Gastroesophageal sphincter (tissue), 3 donors: ENCODE data around the gene NR2C2.

ENCODE experiments used
- CTCF ChIP-seq, 4 experiments: fragments of 200-600 bp in 2 of 4; fragments of 450-650 bp in 2 of 4; sonication (generic) in 1 of 4; IDR thresholded peaks; one replicate each; pipeline ENCODE4 v1.5.1; 2017 to 2019; ENCODE audit warnings: antibody characterized with exemption in 4 of 4, mild to moderate bottlenecking in 2 of 4, moderate library complexity in 2 of 4
- EP300 ChIP-seq: sonication (generic); formaldehyde crosslinking; IDR thresholded peaks from one replicate; pipeline ENCODE4 v1.6.1; 2017; ENCODE audit warnings: antibody characterized with exemption, mild to moderate bottlenecking
- POLR2A ChIP-seq, 2 donors: fragments of 450-650 bp; IDR thresholded peaks; one replicate each; pipeline ENCODE4 v1.6.1; 2017; ENCODE audit warnings: antibody characterized with exemption in 2 of 2, mild to moderate bottlenecking in 2 of 2, moderate library complexity in 1 of 2
- POLR2AphosphoS5 ChIP-seq: sonication (generic); formaldehyde crosslinking; IDR thresholded peaks from one replicate; pipeline ENCODE4 v1.6.1; 2017; ENCODE audit warnings: antibody characterized with exemption

- no peak for TF ChIP-seq CTCF (IDR thresholded peaks at IDR 0.05)
- no peak for TF ChIP-seq EP300
- no peak for TF ChIP-seq POLR2AphosphoS5
- TF ChIP-seq POLR2A (IDR thresholded peaks at IDR 0.05) = no peak
Measured at GRCh38 chr3:15049584-15049983, 102.2 kb downstream of the NR2C2 start.
